ENCODE measurements around the gene ZNF281. TPM values are rescaled to one million over a fixed set of nuclear protein-coding genes. Genes with fewer than 3 reads are reported as not detected.
A peak's percentile ranks its signal among the peaks of the same experiment; 100 is the strongest.

Gene ZNF281
- total RNA-seq, 1 experiment from 2014 or later = 23.3 TPM

DNA sequence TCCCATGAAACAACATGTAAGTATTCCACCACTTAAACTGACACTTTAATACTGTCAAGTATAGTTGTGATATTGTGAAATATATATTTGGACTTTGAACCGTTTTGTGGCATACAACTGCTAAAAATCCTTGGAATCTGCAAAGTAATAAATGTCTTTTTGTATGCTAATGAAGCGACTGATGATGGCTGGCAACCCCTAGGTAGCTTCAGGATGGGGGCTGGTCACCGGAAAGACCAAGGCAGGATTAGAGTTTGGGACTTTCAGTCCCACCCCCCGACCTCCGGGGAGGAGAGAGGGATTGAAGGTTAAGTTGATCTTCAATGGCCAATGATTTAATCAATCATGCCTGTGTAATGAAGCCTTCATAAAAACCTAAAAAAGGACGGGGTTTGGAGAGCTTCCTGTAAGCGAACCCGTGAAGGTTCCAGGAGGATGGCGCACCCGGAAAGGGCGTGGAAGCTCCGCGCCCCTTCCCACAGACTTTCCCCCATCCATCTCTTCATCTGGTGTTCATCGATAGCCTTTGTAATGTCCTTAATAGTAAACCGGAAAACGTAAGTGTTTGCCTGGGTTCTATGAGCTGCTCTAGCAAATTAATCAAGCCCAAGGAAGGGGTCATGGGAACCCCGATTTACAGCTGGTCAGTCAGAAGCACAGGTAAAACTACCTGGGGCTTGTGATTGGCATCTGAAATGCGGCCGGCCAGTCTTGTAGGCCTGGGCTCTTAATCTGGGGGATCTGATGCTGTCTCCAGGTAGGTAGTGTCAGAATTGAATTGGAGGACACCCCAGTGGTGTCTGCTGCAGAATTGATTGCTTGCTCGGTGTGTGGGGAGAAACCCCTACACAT, 1.8 kb upstream of the ZNF281 start (continued):
- TF ChIP-seq SRF (IDR thresholded peaks at IDR 0.05; ENCODE audit: low read depth) (no peak), RAD21 (IDR thresholded peaks at IDR 0.05; ENCODE audit: low read depth) (no peak), ZNF274 (IDR thresholded peaks at IDR 0.05; ENCODE audit: low read depth, low read length) (no peak)
- TF ChIP-seq, protein P1, sequence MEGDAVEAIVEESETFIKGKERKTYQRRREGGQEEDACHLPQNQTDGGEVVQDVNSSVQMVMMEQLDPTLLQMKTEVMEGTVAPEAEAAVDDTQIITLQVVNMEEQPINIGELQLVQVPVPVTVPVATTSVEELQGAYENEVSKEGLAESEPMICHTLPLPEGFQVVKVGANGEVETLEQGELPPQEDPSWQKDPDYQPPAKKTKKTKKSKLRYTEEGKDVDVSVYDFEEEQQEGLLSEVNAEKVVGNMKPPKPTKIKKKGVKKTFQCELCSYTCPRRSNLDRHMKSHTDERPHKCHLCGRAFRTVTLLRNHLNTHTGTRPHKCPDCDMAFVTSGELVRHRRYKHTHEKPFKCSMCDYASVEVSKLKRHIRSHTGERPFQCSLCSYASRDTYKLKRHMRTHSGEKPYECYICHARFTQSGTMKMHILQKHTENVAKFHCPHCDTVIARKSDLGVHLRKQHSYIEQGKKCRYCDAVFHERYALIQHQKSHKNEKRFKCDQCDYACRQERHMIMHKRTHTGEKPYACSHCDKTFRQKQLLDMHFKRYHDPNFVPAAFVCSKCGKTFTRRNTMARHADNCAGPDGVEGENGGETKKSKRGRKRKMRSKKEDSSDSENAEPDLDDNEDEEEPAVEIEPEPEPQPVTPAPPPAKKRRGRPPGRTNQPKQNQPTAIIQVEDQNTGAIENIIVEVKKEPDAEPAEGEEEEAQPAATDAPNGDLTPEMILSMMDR (IDR thresholded peaks at IDR 0.05 in 2 of 3, conservative IDR thresholded peaks at IDR 0.05 in 1 of 3; ENCODE audit: borderline replicate concordance in 1 of 3, insufficient read depth in 1 of 3, low read depth in 2 of 3, low read length in 2 of 3) = no peak

DNA sequence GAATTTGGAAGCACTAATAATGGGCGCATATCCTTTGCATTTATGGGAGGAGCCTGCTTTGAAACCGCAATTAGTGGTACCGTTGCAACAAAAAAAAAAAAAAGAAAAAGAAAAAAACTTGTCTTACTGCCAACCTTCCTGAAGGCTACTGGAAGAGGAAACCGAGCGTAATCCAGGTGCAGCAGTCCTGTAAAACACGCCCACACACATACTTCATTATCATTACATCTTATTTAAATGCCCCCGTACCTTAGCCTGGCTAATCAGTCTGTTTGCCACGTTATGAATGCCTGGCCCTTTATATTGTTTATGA, 686 bp upstream of the ZNF281 start:
- H3K9me2 ChIP-seq (ENCODE audit: insufficient read depth) = no peaks in the 10 kb centered on the region
- RAD21 ChIA-PET (ENCODE audit: low non-redundant PET in 1 of 2, low total read pairs in 2 of 2, uncharacterized antibody in 2 of 2, unreplicated experiment in 2 of 2) = no interaction called here
- peaks cover 32 to 60% of the 10 kb centered on the region in 2 experiments for H3K4me1 ChIP-seq (ENCODE audit: control insufficient read depth in 1 of 2, insufficient read depth in 2 of 2, low read length in 2 of 2)
- no peaks in the 10 kb centered on the region; the same call in 1 of the 2 replicates for H4K20me1 ChIP-seq (ENCODE audit: insufficient read depth)
- ATAC-seq (peak; percentile 38), DNase-seq (ENCODE audit: low read depth, low spot score) (peak; percentile 68)
- no peaks in the 10 kb centered on the region for H3K9me3 ChIP-seq (ENCODE audit: control insufficient read depth in 1 of 2, insufficient read depth in 1 of 2, low read depth in 1 of 2, low read length in 2 of 2)
- H3K4me3 ChIP-seq (replicated peaks in 1 of 2; ENCODE audit: low read depth in 1 of 2, low read length in 2 of 2) = peak overlapping the region; percentile 79 to 84
- H2AFZ ChIP-seq (ENCODE audit: low read depth, low read length, poor library complexity, severe bottlenecking) = peak overlapping the region; percentile 72
- peaks cover 42% of the 10 kb centered on the region for H3K79me2 ChIP-seq (ENCODE audit: insufficient read depth, low read length)
- H3K9ac ChIP-seq (ENCODE audit: low read length) = peak overlapping the region; percentile 84
- H3K27me3 ChIP-seq (ENCODE audit: insufficient read depth, low read length) = no peaks in the 10 kb centered on the region
- TF ChIP-seq POLR2AphosphoS5 (IDR thresholded peaks at IDR 0.05; ENCODE audit: low read depth, low read length) (peak; percentile 58), FOSL1 (IDR thresholded peaks at IDR 0.05; ENCODE audit: low read depth) (0 out of 2 replicates have a peak, but pooled peaks have one; percentile 10), SP1 (IDR thresholded peaks at IDR 0.05; ENCODE audit: low read depth) (peak; percentile 57), CBX3 (IDR thresholded peaks at IDR 0.05; ENCODE audit: low read depth) (no peak), EGR1 (IDR thresholded peaks at IDR 0.05; ENCODE audit: low read depth) (peak; percentile 80), JUND (IDR thresholded peaks at IDR 0.05) (peak; percentile 28; the same call in 1 of the 2 replicates), CEBPB (IDR thresholded peaks at IDR 0.05; ENCODE audit: low read depth) (peak; percentile 41; the same call in 1 of the 2 replicates), ZFX (IDR thresholded peaks at IDR 0.05) (no peak), RAD21 (IDR thresholded peaks at IDR 0.05; ENCODE audit: low read depth) (0 out of 2 replicates have a peak, but pooled peaks have one; percentile 22)
- TF ChIP-seq, protein P2, sequence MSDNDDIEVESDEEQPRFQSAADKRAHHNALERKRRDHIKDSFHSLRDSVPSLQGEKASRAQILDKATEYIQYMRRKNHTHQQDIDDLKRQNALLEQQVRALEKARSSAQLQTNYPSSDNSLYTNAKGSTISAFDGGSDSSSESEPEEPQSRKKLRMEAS (IDR thresholded peaks at IDR 0.05) = peak; percentile 48; the same call in 1 of the 2 replicates
- peak overlapping the region; percentile 78 for H3K27ac ChIP-seq (ENCODE audit: low read depth, low read length)
- peak overlapping the region; percentile 93 for H3K4me2 ChIP-seq (ENCODE audit: low read length)
- intact Hi-C loops (cut with micrococcal nuclease) = loop anchor here (2.0 kb wide), 1 partner anchor 78 kb away; no protein-coding TSS in a partner anchor
- no TSS peak for BruUV-seq (replicated peaks)
- H3K36me3 ChIP-seq (ENCODE audit: control insufficient read depth in 1 of 2, insufficient read depth in 2 of 2, low read length in 2 of 2) = peaks cover 7 to 22% of the 10 kb centered on the region in 2 experiments; a peak in 2 of 4 replicates
- POLR2A ChIA-PET = no interaction called here
- CTCF ChIA-PET = no interaction called here

All from HCT116 (cell line).